Esophagus muscularis mucosa (tissue), 4 donors: ENCODE data around the gene ACR. TPM values are rescaled to one million over a fixed set of nuclear protein-coding genes. Genes with fewer than 3 reads are reported as not detected.

Experiments
- DNase-seq: peaks from one replicate; pipeline ENCODE4 v3.0.0-alpha.2; 2017; ENCODE audit errors: extremely low spot score
- H3K27ac ChIP-seq, 4 donors: fragments of 200-600 bp; sonication (generic); replicated peaks in 1 of 4; 1 replicate in 3 of 4; 2 replicates in 1 of 4; pipeline ENCODE4 v1.5.1; 2016 to 2019; ENCODE audit warnings: mild to moderate bottlenecking in 1 of 4
- H3K27me3 ChIP-seq, 4 donors: fragments of 200-600 bp; sonication (generic); one replicate each; pipeline versions ENCODE4 v1.5.1 to v1.6.0; 2016 to 2019
- H3K36me3 ChIP-seq, 4 donors: fragments of 200-600 bp; sonication (generic); one replicate each; pipeline ENCODE4 v1.5.1; 2016 to 2019
- H3K4me1 ChIP-seq, 4 donors: fragments of 200-600 bp; sonication (generic); one replicate each; pipeline ENCODE4 v1.5.1; 2016 to 2019
- H3K4me3 ChIP-seq, 4 donors: fragments of 200-600 bp; sonication (generic); 1 replicate in 2 of 4; 2 replicates in 2 of 4; pipeline ENCODE4 v1.5.1; 2016 to 2019; ENCODE audit warnings: mild to moderate bottlenecking in 4 of 4, moderate library complexity in 1 of 4
- H3K9me3 ChIP-seq, 4 donors: fragments of 200-600 bp; sonication (generic); 1 replicate in 3 of 4; 2 replicates in 1 of 4; pipeline ENCODE4 v1.5.1; 2016 to 2019
- CTCF ChIP-seq, 3 experiments: fragments of 200-600 bp in 2 of 3; fragments of 450-650 bp in 1 of 3; sonication (generic) in 2 of 3; IDR thresholded peaks; one replicate each; pipeline ENCODE4 v1.5.1; 2017 to 2019; ENCODE audit warnings: antibody characterized with exemption in 3 of 3, mild to moderate bottlenecking in 2 of 3, moderate library complexity in 1 of 3
- EP300 ChIP-seq: sonication (generic); formaldehyde crosslinking; IDR thresholded peaks from one replicate; pipeline ENCODE4 v1.6.1; 2017; ENCODE audit warnings: antibody characterized with exemption
- POLR2A ChIP-seq: fragments of 450-650 bp; IDR thresholded peaks from one replicate; pipeline ENCODE4 v1.6.1; 2017; ENCODE audit warnings: antibody characterized with exemption, moderate library complexity, mild to moderate bottlenecking, low read depth
- POLR2AphosphoS5 ChIP-seq, 2 donors: sonication (generic); formaldehyde crosslinking; IDR thresholded peaks; one replicate each; pipeline ENCODE4 v1.6.1; 2017; ENCODE audit warnings: antibody characterized with exemption in 2 of 2
- WGBS: methylation state at CpG from one replicate; pipeline ENCODE4 v1.1.5; 2018; 5-methylcytosine and 5-hydroxymethylcytosine counted together
- intact Hi-C: fragments of 100-400 bp; cut with DNase I; formaldehyde crosslinking; loops from one replicate; pipeline ENCODE4 v1.15.1; 2023
- total RNA-seq, 4 donors: library from RNA; depleted of rRNA; stranded (reverse); fragments of >200 nt; gene quantifications; one replicate each; pipeline versions ENCODE4 v1.1.0 to v1.2.1, GENCODE V29; 2016

The ACR gene
- total RNA-seq, 4 donors from 2014 or later: 0.42 to 0.46 TPM; not detected in 2

GRCh38 chr22:50718352-50718709 lies 19.7 kb upstream of the ACR start:
- intact Hi-C loops: no loop called here
- DNase-seq: no peak
- no peaks in the 10 kb centered on the region for H3K9me3 ChIP-seq
- H3K4me1 ChIP-seq: peaks cover 22 to 36% (median 25%) of the 10 kb centered on the region in 4 donors
- TF ChIP-seq POLR2AphosphoS5 (IDR thresholded peaks at IDR 0.05): no peak
- no peak for TF ChIP-seq CTCF (IDR thresholded peaks at IDR 0.05)
- TF ChIP-seq POLR2A: no peak
- TF ChIP-seq EP300: no peak
- peaks cover 0 to 79% (median 36%) of the 10 kb centered on the region in 4 donors for H3K36me3 ChIP-seq
- WGBS: 97% methylated on average over 10 of the region's 10 CpGs
- peaks cover 0 to 50% (median 4%) of the 10 kb centered on the region in 4 donors for H3K27me3 ChIP-seq
- H3K27ac ChIP-seq: no peak overlapping the region
- no peak overlapping the region for H3K4me3 ChIP-seq

GRCh38 chr22:50719814-50720300 lies 18.1 kb upstream of the ACR start:
- no peak for TF ChIP-seq POLR2AphosphoS5 (IDR thresholded peaks at IDR 0.05)
- TF ChIP-seq EP300: no peak
- TF ChIP-seq POLR2A: no peak
- TF ChIP-seq CTCF (IDR thresholded peaks at IDR 0.05): no peak
- Histone ChIP-seq H3K27ac (no peak overlapping the region), H3K27me3 (peaks cover 0 to 50% (median 4%) of the 10 kb centered on the region in 4 donors), H3K9me3 (no peaks in the 10 kb centered on the region), H3K36me3 (peaks cover 0 to 86% (median 40%) of the 10 kb centered on the region in 4 donors), H3K4me1 (peaks cover 13 to 26% (median 22%) of the 10 kb centered on the region in 4 donors), H3K4me3 (no peak overlapping the region)
- no CpG with 5 or more reads among the region's 40 CpGs for WGBS
- intact Hi-C loops: no loop called here
- no peak for DNase-seq

- intact Hi-C loops: no loop called here
- H3K4me1 ChIP-seq: peaks cover 13 to 26% (median 21%) of the 10 kb centered on the region in 4 donors
- peaks cover 0 to 86% (median 42%) of the 10 kb centered on the region in 4 donors for H3K36me3 ChIP-seq
- WGBS: 68% methylated on average over 66 of the region's 132 CpGs
- no peak for DNase-seq
- H3K27ac ChIP-seq: no peak overlapping the region
- no peaks in the 10 kb centered on the region for H3K9me3 ChIP-seq
- peaks cover 0 to 50% (median 4%) of the 10 kb centered on the region in 4 donors for H3K27me3 ChIP-seq
- H3K4me3 ChIP-seq: no peak overlapping the region
- TF ChIP-seq EP300 (no peak), POLR2A (no peak), CTCF (IDR thresholded peaks at IDR 0.05) (no peak), POLR2AphosphoS5 (IDR thresholded peaks at IDR 0.05) (no peak)
Measured at GRCh38 chr22:50720301-50721256, 17.4 kb upstream of the ACR start.

DNA sequence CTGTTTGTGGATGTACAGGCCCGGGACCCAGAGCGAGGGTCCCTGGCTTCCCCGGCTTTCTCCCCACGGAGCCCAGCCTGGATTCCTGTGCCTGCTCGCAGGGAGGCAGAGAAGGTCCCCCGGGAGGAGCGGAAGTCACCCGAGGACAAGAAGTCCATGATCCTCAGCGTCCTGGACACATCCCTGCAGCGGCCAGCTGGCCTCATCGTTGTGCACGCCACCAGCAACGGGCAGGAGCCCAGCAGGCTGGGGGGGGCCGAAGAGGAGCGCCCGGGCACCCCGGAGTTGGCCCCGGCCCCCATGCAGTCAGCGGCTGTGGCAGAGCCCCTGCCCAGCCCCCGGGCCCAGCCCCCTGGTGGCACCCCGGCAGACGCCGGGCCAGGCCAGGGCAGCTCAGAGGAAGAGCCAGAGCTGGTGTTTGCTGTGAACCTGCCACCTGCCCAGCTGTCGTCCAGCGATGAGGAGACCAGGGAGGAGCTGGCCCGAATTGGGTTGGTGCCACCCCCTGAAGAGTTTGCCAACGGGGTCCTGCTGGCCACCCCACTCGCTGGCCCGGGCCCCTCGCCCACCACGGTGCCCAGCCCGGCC lies 16.7 kb upstream of the ACR start:
- DNase-seq: no peak
- H3K4me3 ChIP-seq: no peak overlapping the region
- no peaks in the 10 kb centered on the region for H3K9me3 ChIP-seq
- peaks cover 0 to 88% (median 49%) of the 10 kb centered on the region in 4 donors for H3K36me3 ChIP-seq
- WGBS: 80% methylated on average over 3 of the region's 32 CpGs
- no peak overlapping the region for H3K27ac ChIP-seq
- TF ChIP-seq EP300 (no peak), POLR2AphosphoS5 (IDR thresholded peaks at IDR 0.05) (no peak), POLR2A (no peak), CTCF (IDR thresholded peaks at IDR 0.05) (no peak)
- peaks cover 13 to 26% (median 21%) of the 10 kb centered on the region in 4 donors for H3K4me1 ChIP-seq
- peaks cover 0 to 50% (median 4%) of the 10 kb centered on the region in 4 donors for H3K27me3 ChIP-seq
- intact Hi-C loops: no loop called here
